Smooth muscle cell (in vitro differentiated cells): Measurements from ENCODE around the gene PTCH2. TPM values are rescaled to one million over a fixed set of nuclear protein-coding genes. Genes with fewer than 3 reads are reported as not detected.

Source experiments
- DNase-seq: peaks from one replicate; lab custom pipeline; 2025; ENCODE audit not compliant: unreplicated experiment; lab: John Stamatoyannopoulos, UW
- H2AFZ ChIP-seq: fragments of 200-600 bp; sonication (generic); 2 replicates; pipeline ENCODE4 v1.6.0; 2016; ENCODE audit warnings: antibody characterized with exemption, low read depth, mild to moderate bottlenecking
- H3F3A ChIP-seq: fragments of 200-600 bp; sonication (generic); 2 replicates; pipeline ENCODE4 v1.6.0; 2017; ENCODE audit warnings: antibody characterized with exemption, low read depth
- H3K27ac ChIP-seq: fragments of 200-600 bp; sonication (generic); 2 replicates; pipeline ENCODE4 v1.5.1; 2016; ENCODE audit warnings: low read depth, mild to moderate bottlenecking
- H3K27me3 ChIP-seq: fragments of 200-600 bp; sonication (generic); 2 replicates; pipeline ENCODE4 v1.6.1; 2016; ENCODE audit warnings: low read depth, mild to moderate bottlenecking
- H3K36me3 ChIP-seq: fragments of 200-600 bp; sonication (generic); 2 replicates; pipeline ENCODE4 v1.5.1; 2016; ENCODE audit warnings: low read depth
- H3K4me1 ChIP-seq: fragments of 200-600 bp; sonication (generic); 2 replicates; pipeline ENCODE4 v1.5.1; 2016; ENCODE audit warnings: low read depth
- H3K4me2 ChIP-seq: fragments of 200-600 bp; sonication (generic); 2 replicates; pipeline ENCODE4 v1.6.0; 2016; ENCODE audit warnings: mild to moderate bottlenecking
- H3K4me3 ChIP-seq: fragments of 200-600 bp; sonication (generic); 2 replicates; pipeline ENCODE4 v1.5.1; 2016; ENCODE audit warnings: mild to moderate bottlenecking
- H3K79me2 ChIP-seq: fragments of 200-600 bp; sonication (generic); 2 replicates; pipeline ENCODE4 v1.6.0; 2016; ENCODE audit warnings: low read depth, mild to moderate bottlenecking
- H3K9ac ChIP-seq: fragments of 200-600 bp; sonication (generic); 2 replicates; pipeline ENCODE4 v1.6.0; 2016; ENCODE audit warnings: low read depth
- H3K9me3 ChIP-seq: fragments of 200-600 bp; sonication (generic); replicated peaks from 2 replicates; pipeline ENCODE4 v1.5.1; 2016; ENCODE audit warnings: low read depth
- H4K20me1 ChIP-seq: fragments of 200-600 bp; sonication (generic); 2 replicates; pipeline ENCODE4 v1.6.0; 2016; ENCODE audit warnings: low read depth
- CTCF ChIP-seq: fragments of 200-600 bp; sonication (generic); IDR thresholded peaks from 2 replicates; pipeline ENCODE4 v1.5.1; 2017; ENCODE audit warnings: borderline replicate concordance, mild to moderate bottlenecking, antibody characterized with exemption; ENCODE audit not compliant: insufficient read depth, poor library complexity, severe bottlenecking
- WGBS: methylation state at CpG from one replicate; pipeline ENCODE4 v1.1.7; 2016; ENCODE audit warnings: low lambda C conversion rate; 5-methylcytosine and 5-hydroxymethylcytosine counted together
- polyA plus RNA-seq: library from polyadenylated mRNA; unstranded; fragments of >200 nt; fragmentation: Nextera tagmentation; extraction: Ambion mirVana; gene quantifications from 2 replicates; pipeline ENCODE4 v1.2.1, GENCODE V29; 2016
- total RNA-seq: library from RNA; depleted of rRNA; stranded (reverse); fragments of >200 nt; gene quantifications from 2 replicates; pipeline ENCODE4 v1.2.3, GENCODE V29; 2014

Gene PTCH2
- total and polyA plus RNA-seq, 2 experiments from 2014 or later = 0.43 TPM; not detected in 1

DNA sequence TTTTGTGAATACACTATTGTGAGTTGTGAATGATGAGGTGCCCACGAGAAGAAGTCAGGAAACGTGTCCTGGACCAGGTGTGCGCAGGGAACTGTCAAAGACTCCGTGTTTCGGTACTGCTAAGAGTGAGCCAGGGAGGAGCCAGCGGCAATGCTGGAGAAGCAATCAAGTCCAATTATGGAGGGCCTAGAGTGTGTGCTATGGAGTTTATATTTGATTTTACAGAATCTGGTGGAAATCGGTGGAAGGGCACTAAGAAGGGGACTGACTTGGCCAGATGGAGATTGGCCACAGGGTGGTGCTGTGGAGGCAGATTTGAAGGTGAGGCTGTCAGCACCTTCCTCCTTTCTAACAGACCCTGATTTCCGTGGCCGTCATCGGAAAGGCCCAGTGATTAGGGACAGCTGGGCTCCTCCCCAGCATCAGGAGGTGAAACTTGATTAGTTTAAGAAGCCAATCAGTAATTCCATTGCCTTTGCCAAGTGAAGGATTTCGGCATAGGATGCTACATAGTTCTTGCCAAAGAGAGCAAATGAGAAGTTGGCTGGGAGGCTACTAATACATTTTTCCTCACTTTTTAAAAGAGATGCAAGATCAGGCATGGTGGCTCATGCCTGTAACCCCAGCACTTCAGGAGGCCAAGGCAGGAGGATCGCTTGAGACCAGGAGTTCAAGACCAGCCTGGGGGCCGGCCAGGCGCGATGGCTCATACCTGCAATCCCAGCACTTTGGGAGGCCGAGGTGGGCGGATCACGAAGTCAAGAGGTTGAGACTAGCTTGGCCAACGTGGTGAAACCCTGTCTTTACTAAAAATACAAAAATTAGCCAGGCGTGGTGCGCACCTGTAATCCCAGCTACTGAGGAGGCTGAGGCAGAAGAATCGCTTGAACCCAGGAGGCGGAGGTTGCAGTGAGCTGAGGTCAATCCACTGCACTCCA lies 7.0 kb downstream of the PTCH2 start:
- peak; percentile 16 for DNase-seq
- Histone ChIP-seq H3K36me3 (no peaks in the 10 kb centered on the region), H3K4me3 (no peak overlapping the region), H3K9ac (no peak overlapping the region), H3K27me3 (no peaks in the 10 kb centered on the region), H4K20me1 (no peaks in the 10 kb centered on the region), H2AFZ (no peak overlapping the region), H3K9me3 (no peaks in the 10 kb centered on the region), H3K27ac (no peak overlapping the region), H3F3A (no peaks in the 10 kb centered on the region), H3K4me2 (no peak overlapping the region), H3K4me1 (no peaks in the 10 kb centered on the region), H3K79me2 (no peaks in the 10 kb centered on the region)
- WGBS = 71% methylated on average over 23 of the region's 23 CpGs
- TF ChIP-seq CTCF = peak; percentile 68

GRCh38 chr1:44834328-44834727 lies 8.7 kb downstream of the PTCH2 start:
- Histone ChIP-seq H3K27me3 (no peaks in the 10 kb centered on the region), H3K4me2 (no peak overlapping the region), H3F3A (no peaks in the 10 kb centered on the region), H2AFZ (no peak overlapping the region), H3K9me3 (no peaks in the 10 kb centered on the region), H4K20me1 (no peaks in the 10 kb centered on the region), H3K4me1 (no peaks in the 10 kb centered on the region), H3K4me3 (no peak overlapping the region), H3K27ac (no peak overlapping the region), H3K79me2 (no peaks in the 10 kb centered on the region), H3K36me3 (no peaks in the 10 kb centered on the region), H3K9ac (no peak overlapping the region)
- no peak for DNase-seq
- no peak for TF ChIP-seq CTCF
- WGBS = 64% methylated on average over 7 of the region's 7 CpGs

GRCh38 chr1:44832056-44832705 lies 10.9 kb downstream of the PTCH2 start:
- no peaks in the 10 kb centered on the region for H3K79me2 ChIP-seq
- H3K4me1 ChIP-seq = no peaks in the 10 kb centered on the region
- H4K20me1 ChIP-seq = no peaks in the 10 kb centered on the region
- H3K9ac ChIP-seq = no peak overlapping the region
- no peak overlapping the region for H2AFZ ChIP-seq
- H3K4me3 ChIP-seq = no peak overlapping the region
- no peak for TF ChIP-seq CTCF
- H3K36me3 ChIP-seq = no peaks in the 10 kb centered on the region
- H3K9me3 ChIP-seq = no peaks in the 10 kb centered on the region
- 86% methylated on average over 13 of the region's 13 CpGs for WGBS
- no peak for DNase-seq
- no peak overlapping the region for H3K27ac ChIP-seq
- no peak overlapping the region for H3K4me2 ChIP-seq
- H3F3A ChIP-seq = no peaks in the 10 kb centered on the region
- H3K27me3 ChIP-seq = no peaks in the 10 kb centered on the region
